22Rv1 (cell line): ENCODE measurements around the gene STAT6.

Experiments used
- ZFX ChIP-seq: fragments of 450-650 bp; IDR thresholded peaks from 2 replicates; pipeline ENCODE4 v1.6.1; 2017; ENCODE audit warnings: antibody characterized with exemption, borderline replicate concordance
- TF ChIP-seq, protein P1 (sequence below): fragments of 450-650 bp; IDR thresholded peaks from 2 replicates; pipeline ENCODE4 v1.5.1; 2017; ENCODE audit warnings: mild to moderate bottlenecking

DNA sequence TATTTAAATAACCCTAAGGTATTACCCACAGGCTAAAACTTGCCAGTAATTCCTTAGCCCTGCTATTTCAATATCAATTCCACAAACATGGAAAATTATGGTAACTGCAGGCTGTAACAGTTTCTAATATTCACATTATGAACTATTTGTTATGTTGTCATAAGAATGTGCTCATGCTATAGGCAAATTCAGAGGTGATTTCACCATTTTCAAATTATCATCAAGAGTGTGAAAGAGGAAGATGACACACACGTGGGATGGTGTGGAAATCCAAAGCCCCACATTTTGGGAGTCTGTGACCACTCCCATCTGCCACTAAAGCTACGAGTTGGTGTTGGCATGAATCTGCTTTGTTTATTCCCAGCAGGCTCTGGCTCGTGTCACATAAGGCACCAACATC lies 55.3 kb downstream of the STAT6 start:
- TF ChIP-seq, protein P1, sequence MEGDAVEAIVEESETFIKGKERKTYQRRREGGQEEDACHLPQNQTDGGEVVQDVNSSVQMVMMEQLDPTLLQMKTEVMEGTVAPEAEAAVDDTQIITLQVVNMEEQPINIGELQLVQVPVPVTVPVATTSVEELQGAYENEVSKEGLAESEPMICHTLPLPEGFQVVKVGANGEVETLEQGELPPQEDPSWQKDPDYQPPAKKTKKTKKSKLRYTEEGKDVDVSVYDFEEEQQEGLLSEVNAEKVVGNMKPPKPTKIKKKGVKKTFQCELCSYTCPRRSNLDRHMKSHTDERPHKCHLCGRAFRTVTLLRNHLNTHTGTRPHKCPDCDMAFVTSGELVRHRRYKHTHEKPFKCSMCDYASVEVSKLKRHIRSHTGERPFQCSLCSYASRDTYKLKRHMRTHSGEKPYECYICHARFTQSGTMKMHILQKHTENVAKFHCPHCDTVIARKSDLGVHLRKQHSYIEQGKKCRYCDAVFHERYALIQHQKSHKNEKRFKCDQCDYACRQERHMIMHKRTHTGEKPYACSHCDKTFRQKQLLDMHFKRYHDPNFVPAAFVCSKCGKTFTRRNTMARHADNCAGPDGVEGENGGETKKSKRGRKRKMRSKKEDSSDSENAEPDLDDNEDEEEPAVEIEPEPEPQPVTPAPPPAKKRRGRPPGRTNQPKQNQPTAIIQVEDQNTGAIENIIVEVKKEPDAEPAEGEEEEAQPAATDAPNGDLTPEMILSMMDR = no peak
- no peak for TF ChIP-seq ZFX
